GM18519 (cell line): ENCODE results near the gene LSM3.

Experiments
- ATAC-seq: cut with Tn5 transposase; IDR thresholded peaks from one replicate; pipeline ENCODE4 v1.9.1; 2021; ENCODE audit warnings: mild to moderate bottlenecking, moderate library complexity; ENCODE audit not compliant: unreplicated experiment, low FRiP score

LSM3 gene

GRCh38 chr3:14235003-14235911, 56.6 kb downstream of the LSM3 start:
- ATAC-seq: no peak

DNA sequence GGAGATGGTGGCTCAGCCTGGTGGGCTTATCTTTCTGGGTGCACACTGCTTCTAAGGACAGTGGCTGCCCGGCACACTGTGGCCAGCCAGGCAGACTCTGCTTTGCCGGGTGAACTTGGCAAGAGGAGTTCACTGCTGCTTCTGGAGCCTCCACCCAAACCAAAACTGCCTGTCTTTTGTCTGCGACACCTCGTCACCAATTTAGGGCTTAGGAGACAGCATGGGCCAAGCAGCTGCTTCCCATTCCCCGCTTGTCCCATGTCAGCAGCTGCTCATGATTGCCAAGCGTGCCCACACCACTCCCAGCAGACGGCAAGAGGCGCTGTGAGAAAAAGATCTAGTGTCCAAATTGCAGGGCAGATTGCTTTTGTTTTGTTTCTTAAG, 57.3 kb downstream of the LSM3 start:
- no peak for ATAC-seq

- ATAC-seq: no peak
These were observed 58.3 kb downstream of the LSM3 start for GRCh38 chr3:14236902-14237301.

DNA sequence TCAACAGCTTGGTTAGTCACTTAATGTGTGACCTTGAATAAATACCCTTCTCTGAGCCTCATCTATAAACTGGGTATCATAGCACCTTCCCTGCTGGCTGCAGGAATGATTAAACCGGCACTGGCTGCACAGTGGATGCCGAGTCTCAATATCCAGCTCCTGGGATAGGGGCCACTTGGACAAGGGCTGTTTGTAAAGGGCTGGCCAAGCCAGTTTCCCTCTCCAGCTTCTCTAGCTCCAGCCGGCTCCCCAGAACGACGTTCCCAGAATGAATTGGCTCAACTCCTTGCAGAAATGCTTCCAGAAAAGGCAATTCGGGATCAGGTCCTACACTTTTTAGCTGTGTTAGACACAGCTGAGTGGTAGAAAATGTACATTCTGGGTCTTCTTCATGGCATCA, 58.8 kb downstream of the LSM3 start:
- ATAC-seq: no peak

DNA sequence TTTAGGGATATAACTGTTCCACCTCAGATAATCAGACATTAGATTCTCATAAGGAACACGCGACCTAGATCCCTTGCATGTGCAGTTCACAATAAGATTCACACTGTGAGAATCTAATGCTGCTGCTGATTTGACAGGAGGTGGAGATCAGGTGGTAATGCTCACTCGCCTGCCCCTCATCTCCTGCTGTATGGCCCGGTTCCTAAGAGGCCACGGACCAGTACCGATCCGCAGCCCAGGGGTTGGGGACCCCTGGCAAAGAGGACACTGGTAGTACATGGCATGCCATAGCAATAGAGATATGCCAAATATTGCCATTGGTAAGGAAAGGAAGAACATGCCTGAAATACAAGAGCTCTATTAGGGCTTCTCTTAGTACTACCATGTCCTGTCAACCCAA, 59.7 kb downstream of the LSM3 start:
- no peak for ATAC-seq

- ATAC-seq: no peak
These were observed 60.3 kb downstream of the LSM3 start for GRCh38 chr3:14238930-14239329.

DNA sequence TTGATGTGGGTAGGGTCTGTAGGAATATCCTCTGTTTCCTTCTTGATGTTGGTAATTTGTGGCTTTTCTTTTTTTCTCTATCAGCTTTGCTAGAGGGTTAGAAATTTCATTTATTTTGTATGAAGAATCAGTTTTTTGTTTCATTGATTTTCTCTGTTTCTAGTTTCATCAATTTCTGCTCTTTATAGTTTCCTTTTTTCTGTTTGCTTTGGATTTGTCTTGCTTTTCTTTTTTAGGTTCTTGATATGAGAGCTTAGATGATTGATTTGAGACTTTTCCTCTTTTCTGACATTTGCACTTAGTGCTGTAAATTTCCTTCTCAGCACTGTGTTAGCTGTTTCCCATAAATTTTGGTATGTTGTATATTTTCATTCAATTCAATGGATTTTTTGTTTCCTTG, 61.3 kb downstream of the LSM3 start:
- no peak for ATAC-seq

- no peak for ATAC-seq
These were observed 61.7 kb downstream of the LSM3 start for GRCh38 chr3:14240366-14240765.

DNA sequence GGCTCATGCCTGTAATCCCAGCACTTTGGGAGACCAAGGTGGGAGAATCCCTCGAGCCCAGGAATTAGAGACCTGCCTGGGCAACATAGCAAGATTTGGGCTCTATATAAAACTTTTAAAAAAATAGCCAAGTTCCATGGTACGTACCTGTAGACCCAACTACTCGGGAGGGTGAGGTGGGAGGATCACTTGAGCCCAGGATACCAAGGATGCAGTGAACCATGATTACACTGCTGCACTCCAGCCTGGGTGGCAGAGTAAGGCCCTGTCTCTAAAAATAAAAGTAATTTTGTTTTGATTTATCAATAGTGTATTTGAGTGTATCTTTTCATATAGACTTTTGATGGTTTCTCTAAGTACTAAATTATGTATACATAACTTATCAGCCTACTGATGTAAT, 63.1 kb downstream of the LSM3 start:
- ATAC-seq: no peak

DNA sequence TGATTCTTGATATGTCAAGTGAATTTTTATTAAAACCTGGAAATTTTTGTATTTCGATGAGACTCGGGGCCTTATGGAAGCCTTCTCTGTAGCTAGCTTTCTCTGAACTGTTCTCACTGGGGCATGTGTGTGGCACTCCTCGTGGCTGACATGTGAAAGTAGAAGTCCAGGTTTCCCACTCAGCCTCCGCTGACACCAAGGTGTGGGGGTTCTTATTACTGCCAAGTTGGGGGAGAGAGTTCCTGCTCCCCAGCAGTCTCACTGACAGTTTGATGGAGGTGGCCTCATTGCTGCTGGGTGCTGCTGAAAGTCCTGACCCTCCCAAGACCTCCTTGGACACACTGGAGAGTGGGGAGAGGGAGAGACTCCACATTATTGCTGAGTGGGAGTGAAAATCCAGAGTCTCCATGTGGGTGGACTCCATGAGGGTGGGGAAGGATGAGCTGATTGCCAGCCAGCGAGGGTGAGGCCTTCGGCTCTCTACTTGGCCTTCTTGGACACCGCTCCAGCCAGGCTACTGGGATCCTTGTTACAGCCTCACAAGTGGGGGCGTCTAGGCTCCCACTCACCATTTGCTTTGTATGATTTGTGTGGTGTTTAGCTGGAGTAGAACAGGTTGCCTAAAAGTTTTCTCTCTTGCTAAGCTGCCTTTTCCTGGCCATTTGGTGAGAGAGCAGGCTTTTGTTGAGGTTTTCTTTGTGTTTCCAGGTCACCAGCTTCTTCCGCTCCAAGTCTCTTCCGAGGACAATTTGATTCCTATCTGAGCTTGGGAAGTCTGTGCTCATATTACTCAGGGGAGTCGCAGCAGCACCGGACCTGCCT, 64.1 kb downstream of the LSM3 start:
- no peak for ATAC-seq

DNA sequence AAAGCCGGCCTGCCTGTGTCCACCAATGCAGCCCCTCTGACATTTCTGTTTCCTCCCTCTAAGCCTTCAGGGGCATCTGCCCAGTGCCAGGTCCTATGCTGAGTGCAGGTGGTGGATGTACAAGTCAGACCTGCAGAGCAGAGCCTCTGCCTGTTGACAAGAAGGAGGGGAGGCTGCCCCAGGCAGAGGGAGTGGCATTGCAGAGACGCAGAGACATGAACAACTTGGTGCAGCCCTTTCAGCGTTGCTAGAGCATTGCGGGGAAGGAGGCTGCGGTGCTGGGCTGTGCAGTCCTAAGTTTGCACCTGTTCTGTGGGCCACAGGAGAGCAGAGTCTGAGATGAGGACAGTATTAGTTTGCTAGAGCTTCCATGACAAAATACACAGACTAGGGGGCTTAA, 65.2 kb downstream of the LSM3 start:
- ATAC-seq: no peak

- no peak for ATAC-seq
These were observed 66.1 kb downstream of the LSM3 start for GRCh38 chr3:14244521-14245247.

GRCh38 chr3:14245248-14245639, 66.6 kb downstream of the LSM3 start:
- ATAC-seq: no peak

DNA sequence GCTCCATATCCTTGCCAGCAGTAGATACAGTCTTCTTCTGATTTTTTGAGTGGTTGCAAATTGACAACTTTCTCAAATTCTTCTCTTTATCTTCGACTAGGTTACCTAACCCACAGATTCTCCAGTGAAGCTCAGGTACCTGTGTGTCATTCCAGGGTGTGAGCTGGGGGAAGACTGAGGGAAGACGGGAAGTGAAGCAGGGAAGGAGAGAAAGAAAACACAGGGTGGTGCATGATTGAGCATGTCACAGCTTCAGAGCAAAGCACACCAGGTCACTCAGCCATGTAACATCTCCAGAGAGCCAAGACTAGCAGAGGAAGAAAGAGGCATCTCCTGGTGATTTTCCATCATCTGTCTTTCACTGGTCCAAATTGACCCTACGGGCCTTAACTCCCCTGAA, 67.2 kb downstream of the LSM3 start:
- no peak for ATAC-seq

DNA sequence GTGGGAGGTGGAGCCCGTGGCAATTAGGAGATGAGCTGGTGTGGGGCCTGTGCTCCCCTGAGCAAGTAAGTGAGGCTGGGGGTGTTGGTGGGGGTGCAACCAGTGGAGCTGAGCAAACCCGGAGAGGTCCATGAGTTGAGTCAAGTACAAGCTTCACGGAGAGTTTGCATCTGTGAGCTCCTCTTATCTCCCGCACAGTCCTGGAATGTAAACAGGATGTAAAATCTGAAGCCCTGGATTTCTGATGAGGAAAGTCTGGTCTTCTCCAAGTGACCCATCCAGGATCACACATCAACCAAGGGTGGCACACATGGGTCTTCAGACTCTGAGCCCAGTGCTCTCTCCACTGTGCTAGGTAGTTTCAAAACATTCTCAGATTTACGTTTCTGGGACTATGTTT, 67.8 kb downstream of the LSM3 start:
- ATAC-seq: no peak

DNA sequence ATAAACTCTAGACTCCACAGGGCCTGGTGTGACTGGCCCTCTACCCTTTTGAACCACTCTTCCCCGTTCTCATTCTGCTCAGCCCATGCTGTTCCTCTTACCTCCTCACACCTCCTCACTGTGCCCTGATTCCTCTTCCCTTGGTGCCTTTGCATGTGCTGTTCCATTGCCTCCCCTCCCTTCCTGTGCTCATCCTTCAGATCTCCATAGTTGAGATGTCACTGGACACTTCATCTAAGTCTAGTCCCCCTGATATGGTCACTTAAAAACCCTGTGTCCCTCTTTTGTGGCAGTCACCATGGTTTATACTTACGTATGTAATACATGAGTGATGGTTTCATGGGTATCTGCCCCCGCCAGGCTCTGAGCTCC, 69.8 kb downstream of the LSM3 start:
- ATAC-seq: no peak

- no peak for ATAC-seq
These were observed 70.4 kb downstream of the LSM3 start for GRCh38 chr3:14248849-14249523.
